ENCODE data around the gene IL17REL.

Gene IL17REL

GRCh38 chr22:50002791-50003190, 9.8 kb downstream of the IL17REL start:
- DNase-seq (ENCODE audit: low read depth, low spot score): no peak

GRCh38 chr22:50001388-50002231, 11.0 kb downstream of the IL17REL start:
- DNase-seq (ENCODE audit: low read depth, low spot score): no peak

GRCh38 chr22:50000587-50001387, 11.8 kb downstream of the IL17REL start:
- DNase-seq (ENCODE audit: low read depth, low spot score): no peak

DNA sequence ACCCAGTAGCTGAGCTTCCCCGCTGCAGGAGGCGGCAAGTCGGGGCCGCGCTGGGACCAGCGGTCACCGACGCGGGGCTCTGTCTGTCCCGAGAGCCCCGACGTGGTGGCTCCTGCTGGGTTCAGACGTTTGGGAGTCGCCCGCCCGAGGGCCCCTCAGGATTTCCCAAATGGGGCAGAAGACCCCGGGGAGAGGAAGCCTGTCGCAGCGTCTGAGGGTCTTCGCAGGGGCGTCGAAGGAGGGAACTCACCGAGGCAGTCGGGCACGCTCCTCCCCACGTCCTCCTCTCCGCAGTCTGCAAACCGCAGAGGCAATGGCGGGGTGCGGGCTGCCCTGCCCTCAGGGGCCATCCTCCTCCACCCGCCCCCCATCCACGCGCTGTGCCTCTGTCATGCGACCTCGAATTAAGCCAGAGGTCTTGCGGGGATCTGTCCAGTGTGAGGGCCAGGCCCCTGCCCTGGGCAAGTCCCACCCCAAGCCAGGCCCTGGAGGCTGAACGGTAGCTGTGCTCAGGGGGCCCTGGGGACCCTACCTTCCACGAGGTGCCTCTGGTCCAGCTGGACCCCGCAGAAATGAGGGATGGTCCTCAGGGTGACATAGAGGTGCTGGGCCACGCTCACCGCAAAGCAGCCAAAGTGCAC, 12.5 kb downstream of the IL17REL start:
- DNase-seq (ENCODE audit: low read depth, low spot score): no peak

GRCh38 chr22:49999063-49999945, 13.3 kb downstream of the IL17REL start:
- DNase-seq (ENCODE audit: low read depth, low spot score): no peak

DNA sequence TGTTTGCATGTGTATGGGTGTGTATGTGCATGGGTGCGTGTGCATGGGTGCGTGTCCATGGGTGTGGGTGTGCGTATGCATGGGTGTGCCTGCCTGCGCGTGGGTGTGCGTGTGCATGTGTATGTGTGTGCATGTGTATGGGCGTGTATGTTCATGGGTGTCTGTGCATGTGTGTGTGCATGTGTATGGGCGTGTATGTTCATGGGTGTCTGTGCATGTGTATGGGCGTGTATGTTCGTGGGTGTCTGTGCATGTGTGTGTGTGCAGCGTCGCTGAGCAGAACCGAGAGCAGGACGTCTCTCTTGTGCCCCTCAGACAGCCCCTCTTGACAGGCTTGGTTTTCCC, 13.9 kb downstream of the IL17REL start:
- no peak for DNase-seq (ENCODE audit: low read depth, low spot score)

- no peak for DNase-seq (ENCODE audit: low read depth, low spot score)
Observed at GRCh38 chr22:49997932-49998717, 14.4 kb downstream of the IL17REL start.

DNA sequence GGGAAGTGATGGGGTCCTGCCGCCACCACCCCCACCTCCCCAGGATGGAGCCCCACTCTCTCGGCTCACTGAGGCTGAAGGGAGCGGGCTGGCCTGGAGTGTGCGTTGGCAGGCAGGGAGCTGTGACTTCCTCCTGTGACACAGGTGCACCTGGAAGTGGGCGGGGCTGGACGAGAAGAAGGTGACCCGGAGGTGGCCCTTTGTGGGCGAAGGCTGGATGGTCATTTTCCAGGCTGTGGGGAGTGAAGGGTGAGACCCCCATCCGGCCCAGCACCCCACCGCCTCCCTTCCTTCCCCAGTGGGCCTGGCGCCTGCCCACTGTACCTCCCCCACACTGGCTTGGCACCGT, 15.3 kb downstream of the IL17REL start:
- no peak for DNase-seq (ENCODE audit: low read depth, low spot score)

- DNase-seq (ENCODE audit: low read depth, low spot score): no peak
Observed at GRCh38 chr22:49996518-49997250, 15.9 kb downstream of the IL17REL start.

DNA sequence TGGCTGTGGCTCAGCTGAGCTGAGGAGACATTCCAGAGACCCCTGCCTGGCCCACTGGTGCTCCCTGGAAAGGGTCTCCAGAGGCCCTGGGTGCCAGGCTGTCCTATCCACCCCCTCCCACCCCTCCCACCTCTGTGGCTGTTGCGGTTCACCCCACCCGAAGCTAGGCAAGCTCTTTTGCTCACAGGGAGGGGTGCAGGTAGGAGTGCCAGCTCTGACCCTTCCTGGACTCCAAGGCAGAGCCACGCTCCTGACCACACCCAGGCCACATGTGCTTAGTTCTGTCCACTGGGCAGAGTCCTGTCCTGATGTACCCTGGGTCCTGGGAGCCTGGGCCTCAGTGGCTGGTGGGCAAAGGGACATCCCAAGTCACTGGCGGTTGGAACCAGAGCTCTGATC, 16.4 kb downstream of the IL17REL start:
- DNase-seq (ENCODE audit: low read depth, low spot score): no peak

GRCh38 chr22:49995361-49996118, 17.0 kb downstream of the IL17REL start:
- no peak for DNase-seq (ENCODE audit: low read depth, low spot score)

GRCh38 chr22:49995041-49995360, 17.6 kb downstream of the IL17REL start:
- DNase-seq (ENCODE audit: low read depth, low spot score): no peak

DNA sequence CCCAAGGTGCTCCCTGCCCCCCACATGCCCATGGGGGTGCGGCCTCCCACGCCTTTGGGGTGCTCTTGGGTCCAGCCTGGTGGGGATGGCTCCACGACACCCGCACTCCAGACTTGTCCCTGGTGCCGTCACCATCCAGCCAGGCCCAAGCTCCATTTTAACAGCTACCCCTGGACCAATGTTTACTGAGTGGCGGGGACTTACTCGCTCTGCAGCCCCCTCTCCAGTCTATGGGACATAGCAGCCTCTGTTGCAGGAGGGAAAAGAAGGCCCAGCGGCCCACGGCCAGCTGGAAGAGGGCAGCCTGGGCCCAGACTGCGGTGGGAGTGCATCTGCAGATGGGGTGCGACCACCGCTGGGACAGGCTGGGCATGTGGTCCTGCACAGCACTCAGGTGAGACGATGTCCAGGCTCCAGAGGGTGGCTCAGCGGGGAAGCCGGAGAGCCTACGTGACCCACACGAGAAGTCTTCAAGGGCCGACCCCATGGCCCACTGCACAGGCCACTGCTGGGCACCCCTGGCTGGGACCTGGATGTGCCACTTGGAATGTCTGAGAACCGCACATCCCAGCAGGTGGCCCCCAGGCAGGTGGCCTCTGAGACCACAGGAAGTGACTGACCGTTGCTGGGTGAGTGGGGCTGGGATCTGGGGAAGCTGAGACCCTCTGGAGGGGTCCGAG, 18.1 kb downstream of the IL17REL start:
- DNase-seq (ENCODE audit: low read depth, low spot score): no peak

DNA sequence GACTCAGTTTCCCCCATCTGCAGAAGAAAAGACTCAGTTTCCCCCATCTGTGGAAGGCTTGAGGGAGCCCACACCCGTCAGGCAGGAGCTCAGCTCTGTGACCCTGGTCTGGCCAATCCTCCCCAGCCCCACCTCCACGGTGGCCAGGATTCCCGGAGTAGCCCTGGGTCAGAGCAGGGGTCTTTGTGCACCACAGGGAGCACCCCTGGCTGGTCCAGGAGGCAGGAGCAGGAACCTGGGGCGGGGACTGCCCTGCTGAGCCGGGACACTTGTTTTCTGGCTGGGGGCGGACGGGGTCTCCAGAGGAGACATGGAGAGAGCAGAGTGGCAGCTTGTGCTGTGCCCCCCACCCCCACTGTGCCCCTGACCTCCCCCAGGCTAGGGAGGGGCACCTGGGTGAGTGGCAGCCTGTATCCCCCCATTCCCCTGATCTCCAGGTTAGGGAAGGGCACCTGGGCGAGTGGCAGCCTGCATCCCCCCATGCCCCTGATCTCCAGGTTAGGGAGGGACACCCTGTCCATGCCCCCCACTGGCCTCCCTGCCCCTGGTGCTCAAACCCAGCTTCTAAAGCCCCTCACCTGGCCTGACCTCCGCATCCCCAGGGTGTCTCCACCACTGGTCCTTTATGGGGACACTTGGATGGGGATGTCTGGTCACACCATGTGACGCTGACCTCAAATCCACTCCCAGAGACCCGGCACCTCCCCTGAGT, 18.8 kb downstream of the IL17REL start:
- DNase-seq (ENCODE audit: low read depth, low spot score): no peak

DNA sequence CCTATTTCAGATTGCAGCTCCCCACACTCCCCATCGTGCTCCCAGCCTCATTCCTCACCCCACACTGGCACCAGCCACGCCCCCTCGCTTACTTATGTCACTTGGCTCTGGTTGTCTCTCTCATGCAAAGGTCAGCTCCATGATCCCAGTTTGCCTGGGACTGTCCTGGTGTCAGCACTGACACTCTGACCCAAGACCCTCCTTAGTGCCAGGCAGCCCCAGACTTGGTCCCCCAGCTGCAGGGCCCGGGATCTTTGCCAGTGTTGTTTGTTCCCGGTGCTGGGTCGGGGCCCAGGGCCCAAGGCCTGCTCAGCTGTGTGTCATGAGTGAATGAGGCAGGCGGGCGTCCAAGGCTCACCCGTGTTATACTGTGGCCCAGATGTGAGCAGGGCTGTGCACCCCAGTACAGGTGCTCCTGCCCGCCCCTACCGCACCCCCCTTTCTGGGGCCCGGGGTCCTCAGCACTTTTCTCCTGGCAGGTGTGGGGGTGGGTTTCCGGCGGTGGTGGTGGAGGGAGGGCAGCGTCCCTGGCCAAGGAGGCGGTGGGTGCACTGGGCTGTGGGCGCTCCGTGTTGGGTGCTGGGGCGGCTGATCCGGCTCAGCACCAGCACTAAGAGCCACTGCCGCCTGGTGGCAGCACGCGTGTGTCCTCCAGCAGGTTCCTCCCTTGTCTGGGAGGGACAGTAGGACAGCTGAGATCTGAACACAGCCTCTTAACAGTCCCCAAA, 19.5 kb downstream of the IL17REL start:
- no peak for DNase-seq (ENCODE audit: low read depth, low spot score)

- DNase-seq (ENCODE audit: low read depth, low spot score): no peak
Observed at GRCh38 chr22:49991907-49992533, 20.5 kb downstream of the IL17REL start.

DNA sequence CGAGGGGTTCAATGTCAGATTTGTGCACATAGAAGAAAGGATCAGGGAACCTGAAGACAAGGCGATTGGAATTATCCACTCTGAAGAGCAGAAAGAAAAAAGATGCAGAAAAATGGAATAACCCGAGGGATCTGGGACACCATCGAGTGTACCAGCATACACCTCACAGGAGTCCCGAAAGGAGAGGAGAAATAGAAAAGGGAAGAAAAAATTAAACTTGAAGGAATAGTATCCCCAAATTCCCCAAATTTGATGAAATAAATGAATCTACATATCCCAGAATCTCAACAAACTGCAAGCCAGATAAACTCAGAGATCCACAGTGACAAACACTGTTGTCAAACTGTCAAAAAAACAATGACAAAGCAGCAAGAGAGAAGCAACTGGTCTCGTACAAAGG, 21.4 kb downstream of the IL17REL start:
- DNase-seq (ENCODE audit: low read depth, low spot score): no peak
